Type B pancreatic cell (in vitro differentiated cells): ENCODE results near the gene SYNJ2. TPM values are rescaled to one million over a fixed set of nuclear protein-coding genes. Genes with fewer than 3 reads are reported as not detected.

Source experiments
- DNase-seq: peaks from one replicate; pipeline ENCODE4 v3.0.0; 2021; ENCODE audit warnings: mixed read lengths; ENCODE audit not compliant: unreplicated experiment; ENCODE audit errors: extremely low spot score
- H3K27ac Mint-ChIP-seq: 2 replicates; pipeline ENCODE4 v1.8.0; 2021; ENCODE audit warnings: mild to moderate bottlenecking, mixed read lengths
- H3K27me3 Mint-ChIP-seq: 2 replicates; pipeline ENCODE4 v1.8.0; 2021; ENCODE audit warnings: mixed read lengths
- H3K36me3 Mint-ChIP-seq: 2 replicates; pipeline ENCODE4 v1.8.0; 2021; ENCODE audit warnings: mixed read lengths
- H3K4me1 Mint-ChIP-seq: one replicate; pipeline ENCODE4 v1.8.0; 2021; ENCODE audit warnings: mixed read lengths; ENCODE audit not compliant: unreplicated experiment
- H3K4me3 Mint-ChIP-seq: 2 replicates; pipeline ENCODE4 v1.8.0; 2021; ENCODE audit warnings: mild to moderate bottlenecking, mixed read lengths
- H3K9me3 Mint-ChIP-seq: 2 replicates; pipeline ENCODE4 v1.8.0; 2021; ENCODE audit warnings: mixed read lengths
- total RNA-seq: library from RNA; stranded (reverse); gene quantifications from 2 replicates; pipeline ENCODE4 v1.2.1, GENCODE V29; 2021; ENCODE audit warnings: low replicate concordance
- TF ChIP-seq, protein P1 (sequence below): fragments of 200-600 bp; sonication (generic); conservative IDR thresholded peaks from 2 replicates; pipeline ENCODE4 v1.5.0; 2021; ENCODE audit warnings: antibody characterized with exemption, mild to moderate bottlenecking

Gene SYNJ2
- total RNA-seq, 1 donor from 2014 or later = 17.0 TPM

DNA sequence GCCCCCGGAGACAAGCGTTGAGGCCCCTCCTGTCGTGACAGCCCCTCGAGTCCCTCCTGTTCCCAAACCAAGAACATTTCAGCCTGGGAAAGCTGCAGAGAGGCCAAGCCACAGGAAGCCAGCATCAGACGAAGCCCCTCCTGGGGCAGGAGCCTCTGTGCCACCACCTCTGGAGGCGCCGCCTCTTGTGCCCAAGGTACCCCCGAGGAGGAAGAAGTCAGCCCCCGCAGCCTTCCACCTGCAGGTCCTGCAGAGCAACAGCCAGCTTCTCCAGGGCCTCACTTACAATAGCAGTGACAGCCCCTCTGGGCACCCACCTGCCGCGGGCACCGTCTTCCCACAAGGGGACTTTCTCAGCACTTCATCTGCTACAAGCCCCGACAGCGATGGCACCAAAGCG lies 114.0 kb downstream of the SYNJ2 start:
- Mint-ChIP-seq H3K27me3 (no peaks in the 10 kb centered on the region), H3K36me3 (peaks cover 24% of the 10 kb centered on the region), H3K27ac (no peak overlapping the region)

DNA sequence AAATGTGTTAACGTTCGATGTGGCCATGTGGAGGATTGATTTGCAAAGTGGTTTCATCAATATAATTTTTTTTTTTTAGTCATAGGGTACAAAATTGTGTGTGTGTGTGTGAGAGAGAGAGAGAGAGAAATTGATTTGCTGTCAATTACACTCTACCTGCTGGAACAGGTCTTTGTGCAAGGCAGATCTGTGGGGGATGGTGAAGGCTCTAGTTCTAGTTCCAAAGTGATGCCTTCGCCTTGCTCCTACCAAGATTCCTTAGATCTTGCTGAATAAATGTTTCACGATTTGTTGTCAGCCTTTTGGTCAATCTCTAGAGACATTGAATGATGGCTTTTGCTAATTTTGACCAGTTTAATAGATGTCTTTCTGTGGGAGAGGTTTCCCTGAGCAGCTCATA lies 121.6 kb downstream of the SYNJ2 start:
- no peak overlapping the region for H3K27ac Mint-ChIP-seq

More for the DNA sequence above, 114.0 kb downstream of the SYNJ2 start:
- TF ChIP-seq, protein P1, sequence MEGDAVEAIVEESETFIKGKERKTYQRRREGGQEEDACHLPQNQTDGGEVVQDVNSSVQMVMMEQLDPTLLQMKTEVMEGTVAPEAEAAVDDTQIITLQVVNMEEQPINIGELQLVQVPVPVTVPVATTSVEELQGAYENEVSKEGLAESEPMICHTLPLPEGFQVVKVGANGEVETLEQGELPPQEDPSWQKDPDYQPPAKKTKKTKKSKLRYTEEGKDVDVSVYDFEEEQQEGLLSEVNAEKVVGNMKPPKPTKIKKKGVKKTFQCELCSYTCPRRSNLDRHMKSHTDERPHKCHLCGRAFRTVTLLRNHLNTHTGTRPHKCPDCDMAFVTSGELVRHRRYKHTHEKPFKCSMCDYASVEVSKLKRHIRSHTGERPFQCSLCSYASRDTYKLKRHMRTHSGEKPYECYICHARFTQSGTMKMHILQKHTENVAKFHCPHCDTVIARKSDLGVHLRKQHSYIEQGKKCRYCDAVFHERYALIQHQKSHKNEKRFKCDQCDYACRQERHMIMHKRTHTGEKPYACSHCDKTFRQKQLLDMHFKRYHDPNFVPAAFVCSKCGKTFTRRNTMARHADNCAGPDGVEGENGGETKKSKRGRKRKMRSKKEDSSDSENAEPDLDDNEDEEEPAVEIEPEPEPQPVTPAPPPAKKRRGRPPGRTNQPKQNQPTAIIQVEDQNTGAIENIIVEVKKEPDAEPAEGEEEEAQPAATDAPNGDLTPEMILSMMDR = no peak
- no peak for DNase-seq
- Mint-ChIP-seq H3K4me3 (no peak overlapping the region), H3K9me3 (no peaks in the 10 kb centered on the region), H3K4me1 (no peaks in the 10 kb centered on the region)

DNA sequence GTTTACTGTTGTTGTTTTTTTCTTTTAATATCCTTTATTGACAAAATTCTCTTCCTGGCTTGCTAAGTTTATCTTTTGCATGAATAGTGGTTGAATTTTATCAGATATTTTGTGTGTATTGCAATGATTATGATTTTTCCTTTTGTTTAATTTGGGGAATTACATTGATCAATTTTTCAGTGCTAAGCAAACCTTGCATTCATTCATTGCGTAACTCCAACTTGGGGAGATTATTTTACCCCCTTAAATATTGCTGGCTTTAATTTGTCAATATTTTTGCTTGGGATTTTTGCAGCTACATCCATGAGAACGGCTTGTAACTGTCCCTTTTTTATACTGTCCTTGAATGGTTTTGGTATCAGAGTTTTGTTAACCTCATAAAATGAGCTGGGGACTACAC lies 123.0 kb downstream of the SYNJ2 start:
- Mint-ChIP-seq H3K27me3 (no peaks in the 10 kb centered on the region), H3K9me3 (no peaks in the 10 kb centered on the region), H3K4me1 (no peaks in the 10 kb centered on the region), H3K4me3 (no peak overlapping the region), H3K36me3 (peaks cover 10% of the 10 kb centered on the region), H3K27ac (no peak overlapping the region)
- TF ChIP-seq, protein P1 = no peak
- no peak for DNase-seq

More for the DNA sequence above, 121.6 kb downstream of the SYNJ2 start:
- no peak for DNase-seq
- Mint-ChIP-seq H3K27me3 (no peaks in the 10 kb centered on the region), H3K4me3 (no peak overlapping the region), H3K4me1 (no peaks in the 10 kb centered on the region), H3K36me3 (peaks cover 5% of the 10 kb centered on the region), H3K9me3 (no peaks in the 10 kb centered on the region)
- TF ChIP-seq, protein P1 = no peak

DNA sequence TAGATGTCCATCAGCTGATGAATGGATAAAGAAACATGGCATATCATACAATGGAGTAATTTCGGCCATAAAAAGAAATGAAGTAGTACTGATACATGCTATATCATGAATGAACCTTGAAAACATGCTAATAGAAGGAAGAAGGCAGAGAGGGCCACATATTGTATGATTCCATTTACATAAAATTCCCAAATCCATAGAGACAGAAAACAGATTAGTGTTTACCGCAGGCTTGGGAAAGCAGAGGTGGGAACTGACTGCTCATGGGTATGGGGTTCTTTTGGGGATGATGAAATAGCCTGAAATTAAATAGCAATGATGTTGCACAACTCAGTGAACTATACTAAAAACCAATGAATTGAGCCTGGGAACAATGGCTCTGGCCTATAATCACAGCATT lies 128.1 kb downstream of the SYNJ2 start:
- Mint-ChIP-seq H3K4me3 (no peak overlapping the region), H3K27me3 (no peaks in the 10 kb centered on the region), H3K36me3 (peaks cover 8% of the 10 kb centered on the region), H3K4me1 (no peaks in the 10 kb centered on the region), H3K9me3 (no peaks in the 10 kb centered on the region), H3K27ac (no peak overlapping the region)
- TF ChIP-seq, protein P1 = no peak
- DNase-seq = no peak

DNA sequence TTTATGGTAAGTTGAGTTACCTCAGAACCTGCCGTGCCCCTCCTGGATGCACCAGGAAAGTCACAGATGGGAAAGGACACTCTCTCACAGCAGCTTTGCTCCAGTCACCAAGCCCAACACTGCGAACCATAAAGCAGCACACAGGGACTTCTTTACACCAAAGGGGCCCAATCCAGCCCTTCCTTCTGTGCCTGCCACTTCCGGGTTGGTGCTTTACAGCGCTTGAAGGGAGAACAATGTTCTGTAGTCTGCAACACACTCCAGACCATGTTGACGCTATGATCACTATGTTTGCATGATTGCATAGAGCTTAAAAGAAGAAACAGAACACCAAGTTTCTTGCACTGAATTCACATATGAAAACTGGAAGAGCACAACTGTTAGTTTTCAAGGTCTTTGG lies 129.3 kb downstream of the SYNJ2 start:
- H3K36me3 Mint-ChIP-seq = peaks cover 8% of the 10 kb centered on the region
- H3K27me3 Mint-ChIP-seq = no peaks in the 10 kb centered on the region
- H3K4me3 Mint-ChIP-seq = no peak overlapping the region
- H3K9me3 Mint-ChIP-seq = no peaks in the 10 kb centered on the region
- TF ChIP-seq, protein P1 = no peak
- H3K4me1 Mint-ChIP-seq = no peaks in the 10 kb centered on the region
- DNase-seq = no peak
- H3K27ac Mint-ChIP-seq = no peak overlapping the region

DNA sequence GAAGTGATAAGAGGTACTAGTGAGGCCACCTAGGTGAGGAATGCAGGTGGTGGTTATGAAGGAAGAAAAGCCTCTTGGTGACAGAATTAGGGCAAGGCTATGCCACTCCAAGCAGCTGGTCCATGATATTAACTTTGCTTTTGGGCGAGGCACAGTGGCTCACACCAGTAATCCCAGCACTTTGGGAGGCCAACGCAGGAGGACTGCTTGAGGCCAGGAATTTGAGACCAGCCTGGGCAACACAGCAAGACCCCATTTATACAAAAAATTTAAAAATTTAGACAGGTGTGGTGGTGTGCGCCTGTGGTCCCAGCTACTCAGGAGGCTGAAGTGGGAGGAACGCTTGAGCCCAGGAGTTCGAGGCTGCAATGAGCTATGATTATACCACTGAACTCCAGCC lies 130.3 kb downstream of the SYNJ2 start:
- TF ChIP-seq, protein P1 = no peak
- no peak for DNase-seq
- H3K36me3 Mint-ChIP-seq = peaks cover 8% of the 10 kb centered on the region
- no peaks in the 10 kb centered on the region for H3K27me3 Mint-ChIP-seq
- no peak overlapping the region for H3K27ac Mint-ChIP-seq
- H3K4me3 Mint-ChIP-seq = no peak overlapping the region
- H3K4me1 Mint-ChIP-seq = no peaks in the 10 kb centered on the region
- H3K9me3 Mint-ChIP-seq = no peaks in the 10 kb centered on the region
